GM12872 (cell line): Measurements from ENCODE around the gene SYPL2.

Source experiments
- TF ChIP-seq, protein P1 (sequence below): IDR thresholded peaks from 3 replicates; pipeline ENCODE4 v1.5.1; 2011; ENCODE audit warnings: low read depth, mild to moderate bottlenecking, low read length, moderate library complexity; ENCODE audit not compliant: insufficient read depth

The SYPL2 gene

DNA sequence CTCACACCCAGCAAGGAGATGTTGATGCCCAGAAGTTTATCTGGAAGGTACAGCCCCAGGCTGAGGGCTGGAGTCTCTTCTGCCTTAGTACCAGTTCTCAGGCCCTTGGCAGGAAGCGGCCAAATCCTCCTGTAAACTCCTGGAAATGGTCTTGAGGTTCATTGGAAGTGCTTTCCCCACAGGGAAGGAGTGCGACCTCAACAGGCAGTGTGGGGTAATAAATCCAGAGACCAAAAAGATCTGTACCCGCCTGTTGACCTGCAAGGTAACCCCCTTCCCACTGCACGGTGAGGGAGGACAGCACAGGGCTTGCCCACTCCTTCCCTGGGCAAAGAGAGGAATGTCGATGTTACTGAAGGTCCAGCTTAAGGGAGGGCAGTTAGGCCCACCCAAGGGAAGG is 21.9 kb downstream of the SYPL2 start:
- TF ChIP-seq, protein P1, sequence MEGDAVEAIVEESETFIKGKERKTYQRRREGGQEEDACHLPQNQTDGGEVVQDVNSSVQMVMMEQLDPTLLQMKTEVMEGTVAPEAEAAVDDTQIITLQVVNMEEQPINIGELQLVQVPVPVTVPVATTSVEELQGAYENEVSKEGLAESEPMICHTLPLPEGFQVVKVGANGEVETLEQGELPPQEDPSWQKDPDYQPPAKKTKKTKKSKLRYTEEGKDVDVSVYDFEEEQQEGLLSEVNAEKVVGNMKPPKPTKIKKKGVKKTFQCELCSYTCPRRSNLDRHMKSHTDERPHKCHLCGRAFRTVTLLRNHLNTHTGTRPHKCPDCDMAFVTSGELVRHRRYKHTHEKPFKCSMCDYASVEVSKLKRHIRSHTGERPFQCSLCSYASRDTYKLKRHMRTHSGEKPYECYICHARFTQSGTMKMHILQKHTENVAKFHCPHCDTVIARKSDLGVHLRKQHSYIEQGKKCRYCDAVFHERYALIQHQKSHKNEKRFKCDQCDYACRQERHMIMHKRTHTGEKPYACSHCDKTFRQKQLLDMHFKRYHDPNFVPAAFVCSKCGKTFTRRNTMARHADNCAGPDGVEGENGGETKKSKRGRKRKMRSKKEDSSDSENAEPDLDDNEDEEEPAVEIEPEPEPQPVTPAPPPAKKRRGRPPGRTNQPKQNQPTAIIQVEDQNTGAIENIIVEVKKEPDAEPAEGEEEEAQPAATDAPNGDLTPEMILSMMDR = no peak

- TF ChIP-seq, protein P1 = no peak
Observed at GRCh38 chr1:109488696-109489095, 22.4 kb downstream of the SYPL2 start.

- TF ChIP-seq, protein P1 = peak; percentile 88
Observed at GRCh38 chr1:109490029-109490933, 23.9 kb downstream of the SYPL2 start.

GRCh38 chr1:109490934-109491302 is 24.6 kb downstream of the SYPL2 start:
- TF ChIP-seq, protein P1 = no peak

- TF ChIP-seq, protein P1 = no peak
Observed at GRCh38 chr1:109491372-109491771, 25.0 kb downstream of the SYPL2 start.

DNA sequence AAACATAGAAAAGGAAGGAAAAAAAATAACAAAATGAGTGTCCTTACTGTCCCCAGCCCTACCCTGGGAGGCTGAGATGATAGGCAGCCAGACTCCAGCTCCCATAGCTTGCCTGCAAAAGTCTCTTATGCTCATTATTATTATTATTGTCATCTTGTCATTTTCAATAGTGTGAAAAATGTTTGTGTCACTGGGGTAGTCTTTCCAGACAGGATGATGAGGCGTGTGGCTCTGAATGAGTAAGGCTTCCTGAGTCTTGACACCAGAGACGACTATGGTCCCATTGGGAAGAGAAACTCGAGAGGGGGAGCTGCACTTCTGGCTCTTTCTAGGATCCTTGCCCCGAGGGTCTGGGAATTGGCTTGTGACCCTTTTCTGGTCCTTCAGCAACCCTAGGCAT is 26.4 kb downstream of the SYPL2 start:
- TF ChIP-seq, protein P1 = no peak

DNA sequence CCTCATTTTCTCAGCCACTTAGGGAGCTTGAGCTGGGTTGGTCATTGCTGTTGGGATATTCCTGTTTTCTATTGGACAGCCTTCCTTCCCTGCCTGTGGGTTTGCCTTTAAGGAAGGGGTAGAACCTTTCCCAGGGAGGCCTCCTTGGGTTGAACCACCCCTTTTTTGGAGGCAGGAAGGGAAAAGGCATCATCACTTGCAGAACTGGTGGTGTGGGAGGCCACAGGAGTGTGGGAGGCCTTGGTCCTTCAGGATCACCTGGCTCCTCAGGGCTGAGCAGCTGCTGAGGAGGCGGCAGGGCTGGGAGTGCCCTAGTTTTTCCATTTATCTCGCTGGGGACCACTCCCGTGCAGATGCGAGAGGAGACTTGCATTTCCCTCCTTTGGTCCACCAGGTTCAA is 26.9 kb downstream of the SYPL2 start:
- TF ChIP-seq, protein P1 = no peak
